K562 (cell line): ENCODE measurements around the gene CHDH. TPM values are rescaled to one million over a fixed set of nuclear protein-coding genes. Genes with fewer than 3 reads are reported as not detected.

Experiments used
- ATAC-seq: fragments of 200-7000 bp; cut with Tn5 transposase; 3 replicates; pipeline ENCODE4 v1.9.1; 2020; ENCODE audit warnings: moderate library complexity
- BruUV-seq: library from RNA; stranded (reverse); fragments of 400-500 nt; replicated peaks from 2 replicates; lab custom pipeline; 2021; lab: Mats Ljungman, UMichigan
- CTCF ChIA-PET: fragments of 300-600 bp; formaldehyde crosslinking; extraction: SDS; loops from one replicate; lab custom pipeline; 2021; ENCODE audit warnings: low intra/inter-chr PET ratio; lab: Yijun Ruan, JAX
- POLR2A ChIA-PET: fragments of 300-600, 350-650 bp; sonication (Branson Sonifier 250); formaldehyde crosslinking; extraction: SDS; loops from one replicate; lab custom pipeline; 2021; ENCODE audit warnings: antibody characterized with exemption, inconsistent platforms; lab: Yijun Ruan, JAX
- DNase-seq, 4 experiments: peaks; one replicate each; pipeline versions ENCODE4 v3.0.0 to v3.0.0-alpha.2; 2011 to 2018; ENCODE audit warnings: low spot score in 3 of 4, mixed read lengths in 3 of 4; ENCODE audit errors: extremely low read depth in 1 of 4
- FAIRE-seq: peaks from 2 replicates; lab custom pipeline; 2011; peaks lifted over from hg19 to GRCh38; lab: Jason Lieb, UNC
- H2AFZ ChIP-seq: 2 replicates; pipeline ENCODE4 v1.6.0; 2011; ENCODE audit warnings: low read depth, low read length, control low read depth, inconsistent platforms
- H3K27ac ChIP-seq: fragments of 200-600 bp; 3 replicates; pipeline ENCODE4 v1.8.0; 2011; ENCODE audit warnings: low read depth, mild to moderate bottlenecking, control low read depth, inconsistent platforms, low read length, moderate library complexity, mixed read lengths; ENCODE audit errors: extremely low read depth
- H3K27me3 ChIP-seq, 2 experiments: fragments of 300-600 bp in 1 of 2; 2 replicates in 1 of 2; 3 replicates in 1 of 2; pipeline versions ENCODE4 v1.6.0 to v1.8.0; 2011; ENCODE audit warnings: inconsistent platforms in 2 of 2, low read length in 2 of 2, mild to moderate bottlenecking in 1 of 2, mixed read lengths in 1 of 2, moderate library complexity in 1 of 2; ENCODE audit not compliant: control insufficient read depth in 2 of 2, insufficient read depth in 2 of 2
- H3K36me3 ChIP-seq: fragments of 300-600 bp; 3 replicates; pipeline ENCODE4 v1.8.0; 2011; ENCODE audit warnings: mild to moderate bottlenecking, low read length, inconsistent platforms; ENCODE audit not compliant: control insufficient read depth, insufficient read depth
- H3K4me1 ChIP-seq, 2 experiments: fragments of 200-600 bp in 1 of 2; replicated peaks in 1 of 2; 2 replicates in 1 of 2; 3 replicates in 1 of 2; pipeline versions ENCODE4 v1.5.1 to v1.8.0; 2011; ENCODE audit warnings: inconsistent platforms in 2 of 2, low read length in 2 of 2, mild to moderate bottlenecking in 1 of 2, mixed read lengths in 1 of 2, moderate library complexity in 1 of 2; ENCODE audit not compliant: control insufficient read depth in 2 of 2, insufficient read depth in 2 of 2
- H3K4me2 ChIP-seq: 2 replicates; pipeline ENCODE4 v1.6.1; 2011; ENCODE audit warnings: low read length, control low read depth, inconsistent platforms, mixed read lengths; ENCODE audit not compliant: insufficient read depth
- H3K4me3 ChIP-seq: fragments of 200-600 bp; sonication (generic), shearing (Covaris generic); 2 replicates; pipeline ENCODE4 v1.5.1; 2016; ENCODE audit warnings: control low read depth, inconsistent platforms
- H3K79me2 ChIP-seq: fragments of 200-600 bp; 3 replicates; pipeline ENCODE4 v1.8.0; 2011; ENCODE audit warnings: low read length, inconsistent platforms; ENCODE audit not compliant: control insufficient read depth, insufficient read depth
- H3K9ac ChIP-seq, 2 experiments: 2 replicates each; pipeline versions ENCODE4 v1.6.0 to v1.6.1; 2011; ENCODE audit warnings: low read depth in 2 of 2, low read length in 2 of 2, control low read depth in 1 of 2, inconsistent platforms in 1 of 2, mild to moderate bottlenecking in 1 of 2, mixed read lengths in 1 of 2; ENCODE audit not compliant: insufficient read depth in 1 of 2
- H3K9me1 ChIP-seq: one replicate; pipeline ENCODE4 v1.6.0; 2011; ENCODE audit warnings: inconsistent platforms, mild to moderate bottlenecking, low read length, moderate library complexity; ENCODE audit not compliant: control insufficient read depth, insufficient read depth
- H3K9me3 ChIP-seq: replicated peaks from 2 replicates; pipeline ENCODE4 v1.5.1; 2011; ENCODE audit warnings: low read depth, low read length, inconsistent platforms; ENCODE audit not compliant: control insufficient read depth, insufficient read depth
- H4K20me1 ChIP-seq: replicated peaks from 2 replicates; pipeline ENCODE4 v1.6.1; 2011; ENCODE audit warnings: low read length, inconsistent platforms, mixed read lengths; ENCODE audit not compliant: control insufficient read depth, insufficient read depth
- CBFA2T3 ChIP-seq: fragments of 450-650 bp; IDR thresholded peaks from 2 replicates; pipeline ENCODE4 v1.6.1; 2017
- CBX1 ChIP-seq: sonication (generic); IDR thresholded peaks from 2 replicates; pipeline ENCODE4 v1.6.1; 2016; ENCODE audit warnings: antibody characterized with exemption, low read depth, mild to moderate bottlenecking
- MCM7 ChIP-seq, 2 experiments: fragments of 450-650 bp; IDR thresholded peaks; 2 replicates each; pipeline ENCODE4 v1.6.1; 2016 to 2018
- NBN ChIP-seq: fragments of 450-650 bp; IDR thresholded peaks from 2 replicates; pipeline ENCODE4 v1.6.1; 2016; ENCODE audit warnings: low read depth, mild to moderate bottlenecking
- NONO ChIP-seq, 2 experiments: fragments of 200-400 bp in 1 of 2; fragments of 450-650 bp in 1 of 2; formaldehyde crosslinking in 1 of 2; IDR thresholded peaks; 2 replicates each; pipeline ENCODE4 v1.6.1; 2017; ENCODE audit warnings: low read depth in 2 of 2, mild to moderate bottlenecking in 2 of 2, moderate library complexity in 2 of 2, low read length in 1 of 2
- SAP30 ChIP-seq: fragments of 200-600 bp; sonication (generic); IDR thresholded peaks from 2 replicates; pipeline ENCODE4 v1.6.1; 2012; ENCODE audit warnings: borderline replicate concordance, low read depth, mild to moderate bottlenecking, moderate library complexity, low read length, control low read depth, inconsistent platforms; ENCODE audit not compliant: insufficient read depth, poor library complexity, severe bottlenecking
- ZNF444 ChIP-seq: fragments of 250-450 bp; sonication (Bioruptor Pico); IDR thresholded peaks from 2 replicates; pipeline ENCODE4 v1.4.0; 2020; ENCODE audit warnings: mild to moderate bottlenecking, moderate library complexity
- ZNF551 ChIP-seq: fragments of 250-450 bp; sonication (Bioruptor Pico); IDR thresholded peaks from 2 replicates; pipeline ENCODE4 v1.5.0; 2021; ENCODE audit warnings: mild to moderate bottlenecking, moderate library complexity
- WGBS: fragments of 100-300 bp; shearing (Covaris generic); methylation state at CpG from one replicate; pipeline ENCODE4 v1.1.6; 2016; ENCODE audit warnings: low coverage, mixed read lengths; ENCODE audit not compliant: insufficient coverage; ENCODE audit errors: missing lambda C conversion rate; 5-methylcytosine and 5-hydroxymethylcytosine counted together
- in situ Hi-C: fragments of 300-500 bp; cut with MboI; formaldehyde crosslinking; loops from 4 replicates; pipeline ENCODE4 v1.15.0; 2018; ENCODE audit warnings: inconsistent platforms, mixed read lengths
- intact Hi-C: fragments of 100-400 bp; cut with micrococcal nuclease; formaldehyde crosslinking; loops from 2 replicates; pipeline ENCODE4 v1.14.2; 2022
- polyA plus RNA-seq, 8 experiments: library from polyadenylated mRNA; depleted of rRNA in 4 of 8; stranded (reverse) in 5 of 8; unstranded in 3 of 8; fragments of >200 nt; fragmentation: Nextera tagmentation in 2 of 8; fragmentation: Illumina TruSeq in 1 of 8; extraction: Ambion mirVana in 2 of 8; extraction: Trizol in 1 of 8; gene quantifications; 2 replicates each; pipeline versions ENCODE4 v1.2.1 to v1.2.3, GENCODE V29; 2011 to 2014; ENCODE audit warnings: inconsistent platforms in 1 of 8, missing spikeins in 1 of 8
- total RNA-seq, 7 experiments: library from RNA; depleted of rRNA in 6 of 7; stranded (reverse); fragments of >200 nt in 6 of 7; fragmentation: Illumina TruSeq in 2 of 7; extraction: Trizol in 2 of 7; gene quantifications; 2 replicates each; pipeline versions ENCODE4 v1.2.1 to v1.2.3, GENCODE V29; 2011 to 2021; ENCODE audit warnings: low replicate concordance in 1 of 7
- TF ChIP-seq, protein P1 (sequence below): fragments of 250-450 bp; sonication (Bioruptor Pico); IDR thresholded peaks from 2 replicates; pipeline ENCODE4 v1.5.0; 2021; ENCODE audit warnings: mild to moderate bottlenecking, borderline replicate concordance
- TF ChIP-seq, protein P2 (sequence below): fragments of 450-650 bp; IDR thresholded peaks from 2 replicates; pipeline ENCODE4 v1.6.1; 2016; ENCODE audit warnings: missing biosample characterization, missing genetic modification characterization
- TF ChIP-seq, protein P3 (sequence below): fragments of 450-650 bp; formaldehyde crosslinking; conservative IDR thresholded peaks from 2 replicates; pipeline ENCODE4 v1.4.0; 2022; ENCODE audit warnings: mild to moderate bottlenecking, missing genetic modification characterization
- TF ChIP-seq, protein P4 (sequence below): fragments of 250-450 bp; sonication (Bioruptor Pico); IDR thresholded peaks from 2 replicates; pipeline ENCODE4 v1.8.0; 2021; ENCODE audit warnings: borderline replicate concordance, mild to moderate bottlenecking, moderate library complexity; ENCODE audit not compliant: poor library complexity, severe bottlenecking
- TF ChIP-seq, protein P5 (sequence below), 2 experiments: fragments of 150-350 bp in 1 of 2; IDR thresholded peaks; 2 replicates each; pipeline ENCODE4 v1.6.1; 2012 to 2016; ENCODE audit warnings: low read depth in 2 of 2, low read length in 2 of 2, mild to moderate bottlenecking in 1 of 2, moderate library complexity in 1 of 2

CHDH gene
- total and polyA plus RNA-seq, 9 of the 15 experiments (the other 6 are each of a cell fraction or from before 2014, with no cell fraction given), result 0.06 to 1.9 (median 0.46) TPM

DNA sequence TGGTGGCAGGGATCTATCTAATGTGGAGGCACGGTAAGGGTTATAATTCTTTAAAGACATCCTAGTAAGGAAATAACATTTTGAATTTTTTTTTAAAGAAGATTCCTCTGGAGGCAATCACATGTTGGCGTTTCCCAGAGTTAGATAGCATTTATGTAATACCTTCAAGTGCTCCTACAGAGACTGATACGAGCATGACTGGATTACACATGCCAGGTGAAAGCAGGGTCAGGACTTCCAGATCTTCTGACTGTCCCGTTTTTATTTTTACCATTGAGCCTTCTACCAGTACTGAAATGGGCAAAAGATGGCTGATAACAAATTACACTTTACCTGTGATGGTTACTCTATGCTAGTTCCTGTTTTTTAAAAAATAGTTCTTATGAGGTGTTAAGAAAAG, 14.0 kb upstream of the CHDH start:
- ATAC-seq, result no peak
- no peak for DNase-seq
- CTCF ChIA-PET, result no interaction called here
- Histone ChIP-seq H3K9ac (no peak overlapping the region), H3K4me1 (no peaks in the 10 kb centered on the region), H3K79me2 (no peaks in the 10 kb centered on the region), H4K20me1 (no peaks in the 10 kb centered on the region), H2AFZ (no peak overlapping the region), H3K4me2 (no peak overlapping the region), H3K36me3 (peaks cover 15% of the 10 kb centered on the region; the same call in 1 of the 3 replicates), H3K4me3 (no peak overlapping the region), H3K27me3 (peaks cover 0 to 8% of the 10 kb centered on the region in 2 experiments; a peak in 1 of 5 replicates), H3K27ac (no peak overlapping the region), H3K9me1 (no peaks in the 10 kb centered on the region), H3K9me3 (no peaks in the 10 kb centered on the region)
- in situ Hi-C loops (no loop called here), intact Hi-C loops (no loop called here)
- POLR2A ChIA-PET, result interaction anchor here (0.8 kb wide), 1 partner anchor 14 kb away, joined by 4 read pairs; no protein-coding TSS in a partner anchor
- no peak for FAIRE-seq
- WGBS, result 67% methylated on average over 4 of the region's 4 CpGs
- BruUV-seq, result no TSS peak
- TF ChIP-seq NONO (IDR thresholded peaks at IDR 0.05; ENCODE audit: low read depth in 2 of 2, low read length in 1 of 2), result no peak
- TF ChIP-seq, protein P1, sequence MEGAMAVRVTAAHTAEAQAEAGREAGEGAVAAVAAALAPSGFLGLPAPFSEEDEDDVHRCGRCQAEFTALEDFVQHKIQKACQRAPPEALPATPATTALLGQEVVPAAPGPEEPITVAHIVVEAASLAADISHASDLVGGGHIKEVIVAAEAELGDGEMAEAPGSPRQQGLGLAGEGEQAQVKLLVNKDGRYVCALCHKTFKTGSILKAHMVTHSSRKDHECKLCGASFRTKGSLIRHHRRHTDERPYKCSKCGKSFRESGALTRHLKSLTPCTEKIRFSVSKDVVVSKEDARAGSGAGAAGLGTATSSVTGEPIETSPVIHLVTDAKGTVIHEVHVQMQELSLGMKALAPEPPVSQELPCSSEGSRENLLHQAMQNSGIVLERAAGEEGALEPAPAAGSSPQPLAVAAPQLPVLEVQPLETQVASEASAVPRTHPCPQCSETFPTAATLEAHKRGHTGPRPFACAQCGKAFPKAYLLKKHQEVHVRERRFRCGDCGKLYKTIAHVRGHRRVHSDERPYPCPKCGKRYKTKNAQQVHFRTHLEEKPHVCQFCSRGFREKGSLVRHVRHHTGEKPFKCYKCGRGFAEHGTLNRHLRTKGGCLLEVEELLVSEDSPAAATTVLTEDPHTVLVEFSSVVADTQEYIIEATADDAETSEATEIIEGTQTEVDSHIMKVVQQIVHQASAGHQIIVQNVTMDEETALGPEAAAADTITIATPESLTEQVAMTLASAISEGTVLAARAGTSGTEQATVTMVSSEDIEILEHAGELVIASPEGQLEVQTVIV (CRISPR knock-in tag), result no peak
- TF ChIP-seq, protein P2, sequence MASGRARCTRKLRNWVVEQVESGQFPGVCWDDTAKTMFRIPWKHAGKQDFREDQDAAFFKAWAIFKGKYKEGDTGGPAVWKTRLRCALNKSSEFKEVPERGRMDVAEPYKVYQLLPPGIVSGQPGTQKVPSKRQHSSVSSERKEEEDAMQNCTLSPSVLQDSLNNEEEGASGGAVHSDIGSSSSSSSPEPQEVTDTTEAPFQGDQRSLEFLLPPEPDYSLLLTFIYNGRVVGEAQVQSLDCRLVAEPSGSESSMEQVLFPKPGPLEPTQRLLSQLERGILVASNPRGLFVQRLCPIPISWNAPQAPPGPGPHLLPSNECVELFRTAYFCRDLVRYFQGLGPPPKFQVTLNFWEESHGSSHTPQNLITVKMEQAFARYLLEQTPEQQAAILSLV, result no peak
- no peak for TF ChIP-seq ZNF551 (CRISPR knock-in tag)
- no peak for TF ChIP-seq CBX1
- TF ChIP-seq, protein P3, sequence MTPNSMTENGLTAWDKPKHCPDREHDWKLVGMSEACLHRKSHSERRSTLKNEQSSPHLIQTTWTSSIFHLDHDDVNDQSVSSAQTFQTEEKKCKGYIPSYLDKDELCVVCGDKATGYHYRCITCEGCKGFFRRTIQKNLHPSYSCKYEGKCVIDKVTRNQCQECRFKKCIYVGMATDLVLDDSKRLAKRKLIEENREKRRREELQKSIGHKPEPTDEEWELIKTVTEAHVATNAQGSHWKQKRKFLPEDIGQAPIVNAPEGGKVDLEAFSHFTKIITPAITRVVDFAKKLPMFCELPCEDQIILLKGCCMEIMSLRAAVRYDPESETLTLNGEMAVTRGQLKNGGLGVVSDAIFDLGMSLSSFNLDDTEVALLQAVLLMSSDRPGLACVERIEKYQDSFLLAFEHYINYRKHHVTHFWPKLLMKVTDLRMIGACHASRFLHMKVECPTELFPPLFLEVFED (CRISPR knock-in tag), result no peak
- TF ChIP-seq, protein P4, sequence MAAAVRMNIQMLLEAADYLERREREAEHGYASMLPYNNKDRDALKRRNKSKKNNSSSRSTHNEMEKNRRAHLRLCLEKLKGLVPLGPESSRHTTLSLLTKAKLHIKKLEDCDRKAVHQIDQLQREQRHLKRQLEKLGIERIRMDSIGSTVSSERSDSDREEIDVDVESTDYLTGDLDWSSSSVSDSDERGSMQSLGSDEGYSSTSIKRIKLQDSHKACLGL (CRISPR knock-in tag), result no peak
- no peak for TF ChIP-seq NBN
- TF ChIP-seq, protein P5, sequence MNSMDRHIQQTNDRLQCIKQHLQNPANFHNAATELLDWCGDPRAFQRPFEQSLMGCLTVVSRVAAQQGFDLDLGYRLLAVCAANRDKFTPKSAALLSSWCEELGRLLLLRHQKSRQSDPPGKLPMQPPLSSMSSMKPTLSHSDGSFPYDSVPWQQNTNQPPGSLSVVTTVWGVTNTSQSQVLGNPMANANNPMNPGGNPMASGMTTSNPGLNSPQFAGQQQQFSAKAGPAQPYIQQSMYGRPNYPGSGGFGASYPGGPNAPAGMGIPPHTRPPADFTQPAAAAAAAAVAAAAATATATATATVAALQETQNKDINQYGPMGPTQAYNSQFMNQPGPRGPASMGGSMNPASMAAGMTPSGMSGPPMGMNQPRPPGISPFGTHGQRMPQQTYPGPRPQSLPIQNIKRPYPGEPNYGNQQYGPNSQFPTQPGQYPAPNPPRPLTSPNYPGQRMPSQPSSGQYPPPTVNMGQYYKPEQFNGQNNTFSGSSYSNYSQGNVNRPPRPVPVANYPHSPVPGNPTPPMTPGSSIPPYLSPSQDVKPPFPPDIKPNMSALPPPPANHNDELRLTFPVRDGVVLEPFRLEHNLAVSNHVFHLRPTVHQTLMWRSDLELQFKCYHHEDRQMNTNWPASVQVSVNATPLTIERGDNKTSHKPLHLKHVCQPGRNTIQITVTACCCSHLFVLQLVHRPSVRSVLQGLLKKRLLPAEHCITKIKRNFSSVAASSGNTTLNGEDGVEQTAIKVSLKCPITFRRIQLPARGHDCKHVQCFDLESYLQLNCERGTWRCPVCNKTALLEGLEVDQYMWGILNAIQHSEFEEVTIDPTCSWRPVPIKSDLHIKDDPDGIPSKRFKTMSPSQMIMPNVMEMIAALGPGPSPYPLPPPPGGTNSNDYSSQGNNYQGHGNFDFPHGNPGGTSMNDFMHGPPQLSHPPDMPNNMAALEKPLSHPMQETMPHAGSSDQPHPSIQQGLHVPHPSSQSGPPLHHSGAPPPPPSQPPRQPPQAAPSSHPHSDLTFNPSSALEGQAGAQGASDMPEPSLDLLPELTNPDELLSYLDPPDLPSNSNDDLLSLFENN (IDR thresholded peaks at IDR 0.05; ENCODE audit: low read depth in 2 of 2, low read length in 2 of 2), result no peak
- TF ChIP-seq SAP30, result no peak
- TF ChIP-seq CBFA2T3, result no peak
- TF ChIP-seq MCM7 (IDR thresholded peaks at IDR 0.05), result no peak
- TF ChIP-seq ZNF444 (CRISPR knock-in tag), result no peak
